ENCODE results near the gene KLHL42. TPM values are rescaled to one million over a fixed set of nuclear protein-coding genes. Genes with fewer than 3 reads are reported as not detected.

KLHL42 gene
- total RNA-seq, 2 experiments from 2014 or later = 24.2 to 25.2 TPM

GRCh38 chr12:27821259-27821973 is 41.4 kb downstream of the KLHL42 start:
- intact Hi-C loops (cut with micrococcal nuclease; ENCODE audit: unreplicated experiment) = loop anchor here (1.0 kb wide), 1 partner anchor 88 kb away; no protein-coding TSS in a partner anchor
- TF ChIP-seq CTCF (conservative IDR thresholded peaks at IDR 0.05; ENCODE audit: low read length) (peak; percentile 90), EZH2phosphoT487 (IDR thresholded peaks at IDR 0.05; ENCODE audit: borderline replicate concordance, low read depth, low read length) (no peak)
- H3K9me3 ChIP-seq (ENCODE audit: low read length) = no peaks in the 10 kb centered on the region
- no peak overlapping the region for H3K27ac ChIP-seq (ENCODE audit: low read depth, low read length, poor library complexity, severe bottlenecking)
- peak overlapping the region; percentile 61; the same call in 1 of the 2 replicates for H3K4me2 ChIP-seq (ENCODE audit: low read length)
- CTCF ChIA-PET (ENCODE audit: unreplicated experiment) = interaction anchor here (0.6 kb wide), 1 partner anchor 75 kb away, joined by 4 read pairs; no protein-coding TSS in a partner anchor
- BruUV-seq (replicated peaks) = no TSS peak
- DNase-seq (ENCODE audit: low spot score) = peak; percentile 83
- H4K20me1 ChIP-seq (ENCODE audit: insufficient read depth, low read length) = no peaks in the 10 kb centered on the region
- no peaks in the 10 kb centered on the region for H3K36me3 ChIP-seq (ENCODE audit: insufficient read depth, low read length)
- H3K79me2 ChIP-seq (ENCODE audit: insufficient read depth, low read depth, low read length) = no peaks in the 10 kb centered on the region
- no peak overlapping the region for H3K4me3 ChIP-seq (ENCODE audit: low read depth, low read length, poor library complexity, severe bottlenecking)
- peak overlapping the region; percentile 62; the same call in 1 of the 2 replicates for H2AFZ ChIP-seq (ENCODE audit: low read length)
- peaks cover 30% of the 10 kb centered on the region for H3K4me1 ChIP-seq (ENCODE audit: insufficient read depth, low read length, poor library complexity, severe bottlenecking)
- POLR2A ChIA-PET = interaction anchor here (0.9 to 1.7 kb wide), 6 partner anchors 9 to 33 kb away, joined by 3 to 7 read pairs (median 4); no protein-coding TSS in a partner anchor
- no peaks in the 10 kb centered on the region for H3K9me2 ChIP-seq (ENCODE audit: insufficient read depth, low read length)

DNA sequence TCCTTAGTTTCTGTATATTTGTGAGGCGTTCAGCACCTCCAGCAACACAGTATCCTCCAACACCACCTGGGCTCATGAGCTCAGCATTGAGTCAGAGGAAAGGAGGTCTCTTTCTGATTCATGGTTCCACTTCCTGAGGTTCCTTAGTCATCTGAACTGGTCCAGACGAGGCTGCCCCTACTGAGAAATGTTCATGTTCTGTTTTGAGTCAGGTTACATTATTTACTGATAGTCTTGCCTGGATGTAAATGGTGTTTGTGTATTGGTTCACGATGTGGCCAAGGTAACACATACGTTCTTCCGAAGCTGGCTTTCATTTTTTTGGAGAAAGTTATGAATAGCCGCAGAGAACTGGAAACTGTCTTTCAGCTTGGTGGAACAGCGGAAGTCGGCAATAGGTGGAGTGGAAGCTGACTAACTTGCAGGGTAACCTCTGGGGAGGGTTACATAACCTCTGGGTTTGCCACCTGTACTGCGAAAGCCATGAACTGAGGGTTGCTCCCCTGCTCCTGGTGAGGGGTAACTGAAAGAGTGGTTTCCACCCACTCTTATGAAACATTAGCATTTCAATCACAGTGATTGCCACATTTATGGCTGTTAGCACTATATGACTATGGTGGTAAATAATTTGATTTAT is 42.2 kb downstream of the KLHL42 start:
- ChIA-PET CTCF (ENCODE audit: unreplicated experiment) (interaction anchor here (0.6 kb wide), 1 partner anchor 74 kb away, joined by 4 read pairs; no protein-coding TSS in a partner anchor), POLR2A (interaction anchor here (0.9 to 1.7 kb wide), 6 partner anchors 10 to 34 kb away, joined by 3 to 7 read pairs (median 4); no protein-coding TSS in a partner anchor)
- Histone ChIP-seq H4K20me1 (ENCODE audit: insufficient read depth, low read length) (no peaks in the 10 kb centered on the region), H3K36me3 (ENCODE audit: insufficient read depth, low read length) (no peaks in the 10 kb centered on the region), H3K4me1 (ENCODE audit: insufficient read depth, low read length, poor library complexity, severe bottlenecking) (peaks cover 30% of the 10 kb centered on the region), H3K9me3 (ENCODE audit: low read length) (no peaks in the 10 kb centered on the region), H2AFZ (ENCODE audit: low read length) (peak overlapping the region; percentile 62; the same call in 1 of the 2 replicates), H3K27ac (ENCODE audit: low read depth, low read length, poor library complexity, severe bottlenecking) (no peak overlapping the region), H3K79me2 (ENCODE audit: insufficient read depth, low read depth, low read length) (no peaks in the 10 kb centered on the region), H3K4me3 (ENCODE audit: low read depth, low read length, poor library complexity, severe bottlenecking) (no peak overlapping the region), H3K9me2 (ENCODE audit: insufficient read depth, low read length) (no peaks in the 10 kb centered on the region), H3K4me2 (ENCODE audit: low read length) (peak overlapping the region; percentile 61; the same call in 1 of the 2 replicates)
- DNase-seq (ENCODE audit: low spot score) = peak; percentile 53
- intact Hi-C loops (cut with micrococcal nuclease; ENCODE audit: unreplicated experiment) = no loop called here
- no TSS peak for BruUV-seq (replicated peaks)
- TF ChIP-seq CTCF (conservative IDR thresholded peaks at IDR 0.05; ENCODE audit: low read length) = 0 out of 2 replicates have a peak, but pooled peaks have one; percentile 10
- TF ChIP-seq EZH2phosphoT487 (IDR thresholded peaks at IDR 0.05; ENCODE audit: borderline replicate concordance, low read depth, low read length) = no peak
